CD4-positive, alpha-beta T cell treated with Interleukin-15 for 1 hour (primary cell): ENCODE data around the gene R3HDML.
A peak's percentile ranks its signal among the peaks of the same experiment; 100 is the strongest.
"Not testable (repeated sequence)": the region's sequence is repeated elsewhere in the genome, so short reads cannot be mapped to it uniquely, and the experiment has no call there.

Experiments
- DNase-seq: peaks from one replicate; pipeline ENCODE4 v3.0.0-alpha.2; 2020

R3HDML gene, protein sequence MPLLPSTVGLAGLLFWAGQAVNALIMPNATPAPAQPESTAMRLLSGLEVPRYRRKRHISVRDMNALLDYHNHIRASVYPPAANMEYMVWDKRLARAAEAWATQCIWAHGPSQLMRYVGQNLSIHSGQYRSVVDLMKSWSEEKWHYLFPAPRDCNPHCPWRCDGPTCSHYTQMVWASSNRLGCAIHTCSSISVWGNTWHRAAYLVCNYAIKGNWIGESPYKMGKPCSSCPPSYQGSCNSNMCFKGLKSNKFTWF

DNA sequence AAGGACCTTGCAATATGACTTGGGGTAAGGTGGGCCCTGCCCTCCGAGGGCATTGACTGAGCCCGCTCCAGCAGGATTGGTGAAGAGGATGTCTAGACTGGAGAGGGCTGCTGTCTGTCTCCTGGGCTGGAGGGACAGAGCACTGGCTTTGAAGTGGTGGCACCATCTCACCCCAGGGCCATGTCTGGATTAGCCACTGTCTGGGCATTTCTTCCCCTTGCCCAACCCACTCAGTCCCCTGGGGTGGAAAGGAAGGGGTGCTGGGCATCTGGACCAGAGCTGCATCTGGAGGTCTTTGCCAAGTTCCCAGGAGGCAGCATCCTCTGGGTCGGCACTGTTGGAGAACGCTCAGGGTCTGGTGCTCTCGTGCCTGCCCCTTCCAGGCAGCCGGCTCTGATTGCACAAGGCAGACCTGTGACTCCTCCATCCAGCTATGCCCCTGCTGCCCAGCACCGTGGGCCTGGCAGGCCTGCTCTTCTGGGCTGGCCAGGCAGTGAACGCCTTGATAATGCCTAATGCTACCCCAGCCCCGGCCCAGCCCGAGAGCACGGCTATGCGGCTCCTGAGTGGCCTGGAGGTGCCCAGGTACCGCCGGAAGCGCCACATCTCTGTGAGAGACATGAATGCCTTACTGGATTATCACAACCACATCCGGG, at the start of gene R3HDML:
Gene R3HDML, plus strand, starts transcription at position 319 of the 656 bp plus-strand sequence. Its CDS starts 115 bp downstream, at position 434.
- no peak for DNase-seq

DNA sequence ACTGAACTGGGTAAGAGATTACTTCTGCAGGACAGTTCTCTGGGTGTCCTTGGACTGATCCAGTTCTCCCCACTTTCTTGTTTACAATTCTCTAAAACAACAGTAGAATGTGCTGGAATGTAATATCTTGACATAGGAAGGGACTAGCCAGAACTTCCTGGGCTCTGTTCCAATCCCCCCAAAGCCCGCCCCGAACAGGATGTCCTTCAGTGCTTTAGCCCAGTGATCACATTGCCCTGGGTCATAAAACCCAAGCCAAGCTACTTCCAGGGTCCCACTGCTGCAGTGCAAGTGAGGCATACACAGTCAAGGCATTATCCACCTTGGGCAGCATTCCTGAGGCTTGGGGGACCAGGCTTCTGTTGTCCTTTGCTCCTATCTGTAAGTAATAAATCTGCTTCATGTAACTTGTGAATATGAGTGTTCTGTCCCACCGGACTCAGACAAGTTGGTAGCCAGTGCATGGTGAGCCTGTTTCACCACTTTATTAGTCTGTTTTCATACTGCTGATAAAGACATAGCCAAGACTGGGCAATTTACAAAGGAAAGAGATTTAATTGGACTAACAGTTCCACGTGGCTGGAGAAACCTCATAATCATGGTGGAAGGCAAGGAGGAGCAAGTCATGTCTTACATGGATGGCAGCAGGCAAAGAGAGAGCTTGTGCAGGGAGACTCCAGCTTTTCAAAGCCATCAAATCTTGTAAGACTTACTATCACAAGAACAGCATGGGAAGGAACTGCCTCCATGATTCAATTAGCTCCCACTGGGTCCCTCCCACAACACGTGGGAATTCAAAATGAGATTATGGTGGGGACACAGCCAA, 49.4 kb upstream of the R3HDML start:
- DNase-seq = no peak

DNA sequence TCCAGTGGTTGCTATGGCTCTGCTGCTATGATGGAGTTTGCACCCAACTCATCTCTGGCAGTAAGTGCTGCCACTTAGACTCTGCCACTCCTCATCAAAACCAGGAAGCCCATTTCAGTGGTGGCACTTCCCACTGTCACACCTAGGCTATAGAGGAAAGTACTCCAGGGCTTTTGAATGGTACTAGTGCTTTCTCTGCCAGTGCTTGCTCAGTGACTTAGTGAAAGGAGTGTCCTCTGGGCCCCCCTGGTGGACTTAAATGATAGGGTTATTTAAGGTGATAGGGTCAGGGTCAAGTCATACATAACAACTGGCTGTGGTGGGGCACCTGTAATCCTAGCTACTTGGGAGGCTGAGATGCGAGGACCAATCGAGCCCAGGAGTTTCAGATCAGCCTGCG, 48.6 kb upstream of the R3HDML start:
- no peak for DNase-seq

DNA sequence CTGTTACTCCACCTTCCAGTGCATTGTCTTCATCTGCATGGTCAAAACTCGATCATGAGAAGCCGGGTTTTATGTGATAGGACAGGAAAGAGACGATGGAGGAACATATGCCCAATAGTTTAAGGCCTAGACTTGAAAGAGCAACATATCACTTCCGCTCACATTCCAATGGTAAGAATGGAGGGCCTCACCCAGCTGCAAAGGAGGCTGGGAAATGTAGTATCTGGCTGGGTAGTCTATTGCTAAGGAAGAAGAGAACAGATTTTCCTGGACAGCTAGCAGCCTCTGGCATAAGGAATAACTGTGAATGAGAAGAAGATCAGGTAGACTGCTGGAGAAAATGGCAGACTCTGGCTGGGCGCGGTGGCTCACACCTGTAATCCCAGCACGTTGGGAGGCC, 45.1 kb upstream of the R3HDML start:
- no peak for DNase-seq

DNA sequence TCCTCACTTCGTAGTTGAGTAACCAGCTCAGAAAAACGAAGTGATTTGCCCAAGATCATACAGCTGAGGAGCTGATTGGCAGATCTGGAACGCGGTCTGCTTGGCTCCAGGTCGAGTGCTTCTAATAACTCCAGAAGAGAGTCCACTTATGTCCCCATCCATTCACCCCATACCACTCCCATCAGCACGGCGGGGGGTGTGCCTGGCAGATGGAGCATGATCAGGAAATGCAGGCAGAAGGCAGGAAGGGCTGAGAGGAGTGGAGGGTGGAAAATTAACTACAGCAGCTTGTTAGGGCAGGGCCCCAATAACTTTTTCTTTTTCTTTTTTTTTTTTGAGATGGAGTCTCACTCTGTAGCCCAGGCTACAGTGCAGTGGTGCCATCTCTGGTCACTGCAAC, 40.8 kb upstream of the R3HDML start:
- DNase-seq = no peak

DNA sequence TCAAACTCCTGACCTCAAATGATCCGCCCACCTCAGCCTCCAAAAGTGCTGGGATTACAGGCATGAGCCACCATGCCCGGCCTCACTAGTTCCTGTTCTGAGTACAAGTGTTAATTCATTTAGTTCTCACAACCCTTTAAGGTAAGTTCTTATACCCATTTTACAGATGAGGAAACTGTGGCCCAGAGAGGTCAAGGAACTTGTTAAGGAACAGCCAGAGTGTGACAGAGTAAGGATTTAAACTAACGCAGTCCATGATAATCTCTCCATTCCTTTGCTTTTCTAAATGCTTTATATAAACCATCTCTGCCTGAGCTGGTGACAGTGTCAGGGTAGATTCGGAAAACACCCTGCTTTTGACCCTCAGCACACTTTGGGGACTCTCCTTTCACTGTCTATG, 39.1 kb upstream of the R3HDML start:
- no peak for DNase-seq

DNA sequence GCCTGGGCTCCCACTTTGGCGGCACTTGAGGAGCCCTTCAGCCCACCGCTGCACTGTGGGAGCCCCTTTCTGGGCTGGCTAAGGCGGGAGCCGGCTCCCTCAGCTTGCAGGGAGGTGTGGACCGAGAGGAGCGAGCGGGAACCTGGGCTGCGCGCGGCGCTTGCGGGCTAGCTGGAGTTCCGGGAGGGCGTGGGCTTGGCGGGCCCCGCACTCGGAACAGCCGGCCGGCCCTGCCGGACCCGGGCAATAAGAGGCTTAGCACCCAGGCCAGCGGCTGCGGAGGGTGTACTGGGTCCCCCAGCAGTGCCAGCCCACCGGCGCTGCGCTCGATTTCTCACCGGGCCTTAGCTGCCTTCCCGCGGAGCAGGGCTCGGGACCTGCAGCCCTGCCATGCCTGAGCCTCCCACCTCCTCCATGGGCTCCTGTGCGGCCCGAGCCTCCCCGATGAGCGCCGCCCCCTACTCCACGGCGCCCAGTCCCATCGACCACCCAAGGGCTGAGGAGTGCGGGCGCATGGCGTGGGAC, 37.8 kb upstream of the R3HDML start:
- not testable (repeated sequence) for DNase-seq

DNA sequence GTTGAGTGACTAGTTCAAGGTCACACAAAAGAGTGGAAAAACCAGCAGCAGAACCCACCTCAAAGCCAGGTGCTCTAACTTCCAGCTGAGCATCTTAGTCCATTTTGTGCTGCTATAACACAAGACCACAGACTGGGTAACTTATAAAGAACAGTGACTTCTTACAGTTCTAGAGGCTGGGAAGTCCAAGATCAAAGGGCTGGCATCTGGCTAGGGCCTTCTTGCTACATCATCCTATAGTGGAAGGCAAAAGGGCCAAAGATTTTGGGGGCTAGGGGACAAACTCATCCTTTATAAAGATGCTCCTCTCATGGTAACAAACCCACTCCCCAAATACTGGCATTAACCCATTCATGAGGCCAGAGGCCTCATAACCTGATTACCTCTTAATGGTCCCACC, 35.6 kb upstream of the R3HDML start:
- no peak for DNase-seq

DNA sequence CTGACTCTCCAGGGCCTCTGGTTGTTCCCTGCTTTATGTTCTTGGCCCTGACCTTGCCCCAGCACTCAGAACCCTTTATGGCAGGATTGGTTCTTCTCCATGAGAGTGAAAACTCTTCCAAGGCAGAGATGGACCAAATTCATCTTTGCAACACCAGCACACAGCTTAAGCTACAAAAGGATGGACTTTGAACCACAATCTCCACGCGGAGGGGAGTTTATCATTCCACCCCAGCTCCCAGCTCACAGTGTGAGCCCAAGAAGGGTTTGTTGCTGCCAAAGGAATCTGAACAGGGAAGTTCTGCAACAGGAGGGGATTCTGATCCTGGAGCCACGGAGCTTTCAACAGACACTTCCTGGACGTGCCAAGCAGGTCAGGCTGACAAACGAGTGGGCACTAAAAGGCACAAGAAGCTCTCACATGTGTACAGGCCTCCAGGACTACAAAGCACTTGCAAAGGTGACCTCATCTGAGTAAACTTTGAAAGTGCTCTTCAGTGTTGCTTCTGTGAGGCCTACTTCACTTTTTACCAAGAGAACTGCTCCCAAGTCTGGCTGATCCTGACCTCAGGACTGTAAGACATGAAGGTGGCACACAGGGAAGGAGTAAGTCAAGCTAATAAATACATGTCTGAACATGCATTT, 34.7 kb upstream of the R3HDML start:
- no peak for DNase-seq

DNA sequence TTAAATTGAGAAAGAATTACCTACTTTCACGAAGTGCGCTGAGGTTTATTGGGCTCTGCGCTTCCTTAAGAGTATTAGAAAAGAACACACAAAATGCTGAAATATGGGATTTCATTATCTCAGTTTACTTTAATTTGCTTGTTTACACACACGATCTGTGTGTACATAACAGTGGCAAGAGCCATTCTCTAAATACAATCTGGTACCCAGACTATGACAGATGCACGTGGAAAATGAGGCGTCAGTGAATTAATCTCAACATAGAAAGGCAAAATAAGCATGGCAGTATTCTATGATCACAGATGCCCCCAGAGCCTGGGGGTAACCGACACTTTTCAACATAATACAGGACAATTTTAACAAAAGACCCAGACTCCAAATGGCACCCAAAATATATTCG, 34.1 kb upstream of the R3HDML start:
- no peak for DNase-seq

DNA sequence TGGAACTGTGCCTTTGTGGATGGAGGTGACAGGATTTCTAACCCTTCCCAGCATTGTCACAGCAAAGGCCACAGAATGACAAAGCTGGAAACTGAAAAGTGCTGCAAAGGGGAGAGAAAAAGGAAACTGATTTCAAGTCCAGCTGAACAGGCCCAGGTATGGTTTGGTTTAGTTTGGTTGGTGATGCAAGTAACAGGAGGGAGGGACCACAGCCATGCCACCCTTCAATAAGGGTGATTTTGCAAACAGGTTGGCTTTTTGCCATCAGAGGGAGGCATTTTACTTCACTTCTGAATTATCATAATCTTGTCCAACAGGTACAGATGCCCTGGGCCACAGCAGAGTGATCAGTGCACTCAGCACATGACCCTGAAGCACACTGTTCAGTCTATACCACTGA, 32.5 kb upstream of the R3HDML start:
- DNase-seq = no peak

DNA sequence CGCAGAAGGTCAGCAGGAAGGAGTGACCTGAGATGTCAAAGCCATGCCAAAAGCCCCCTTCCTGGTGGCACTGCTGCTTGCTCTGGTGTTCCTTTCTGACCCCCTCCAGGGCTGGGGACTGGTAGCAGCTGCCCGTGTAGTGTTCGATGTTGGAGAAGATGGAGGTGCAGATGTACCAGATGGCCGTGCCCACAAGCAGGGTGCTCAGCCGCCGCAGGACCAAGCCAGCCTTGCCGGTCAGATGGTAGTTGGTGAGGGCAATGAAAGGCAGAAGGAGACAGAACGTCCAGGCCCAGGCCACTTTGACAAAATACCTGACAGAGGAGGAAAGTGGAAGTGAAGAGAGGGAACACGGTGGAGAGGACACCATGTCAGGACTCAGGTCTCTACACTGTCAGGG, 29.9 kb upstream of the R3HDML start:
- DNase-seq = no peak

DNA sequence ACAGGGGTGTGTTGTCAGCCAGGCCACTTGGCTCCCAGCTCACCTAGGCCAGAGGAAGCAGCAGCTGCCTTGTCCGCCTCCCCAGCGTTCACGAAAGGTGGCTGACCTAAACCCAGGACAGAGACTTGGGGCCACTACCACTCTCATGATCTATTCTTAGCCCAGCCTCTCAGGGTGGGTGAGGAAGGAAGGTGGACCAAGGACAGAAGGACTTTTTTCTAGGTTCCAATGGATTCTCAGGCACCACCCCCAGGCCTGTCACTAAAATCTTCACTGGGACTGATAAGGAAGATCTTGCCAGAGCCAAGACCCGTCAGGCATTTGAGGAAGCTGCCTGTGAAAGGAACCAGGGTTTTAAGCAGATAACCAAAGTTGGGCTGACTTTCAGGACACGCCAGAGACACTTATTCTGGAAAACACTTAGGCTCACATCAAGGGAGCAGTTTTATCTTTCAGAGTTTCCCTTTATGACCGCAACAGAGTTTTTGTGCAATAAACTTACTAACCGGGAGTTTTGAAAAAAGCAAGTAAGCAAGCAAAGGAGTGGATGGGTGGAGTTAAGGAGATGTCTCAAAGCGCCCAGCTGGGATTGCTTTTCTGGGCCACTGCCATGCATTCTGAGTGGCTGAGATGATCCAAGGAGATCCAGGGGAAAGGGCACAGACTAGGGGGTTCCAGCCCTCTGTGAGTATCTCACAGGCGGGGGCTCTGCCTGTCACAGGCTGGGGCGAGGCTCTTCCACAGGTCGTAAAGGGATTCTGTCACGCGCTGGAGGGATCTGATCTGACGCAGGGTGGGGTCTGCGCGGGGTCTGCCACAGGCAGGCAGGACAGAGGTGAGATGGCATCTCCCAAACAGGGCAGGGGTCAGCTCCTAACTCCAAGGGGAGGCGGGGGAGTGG, 26.8 kb upstream of the R3HDML start:
- no peak for DNase-seq

DNA sequence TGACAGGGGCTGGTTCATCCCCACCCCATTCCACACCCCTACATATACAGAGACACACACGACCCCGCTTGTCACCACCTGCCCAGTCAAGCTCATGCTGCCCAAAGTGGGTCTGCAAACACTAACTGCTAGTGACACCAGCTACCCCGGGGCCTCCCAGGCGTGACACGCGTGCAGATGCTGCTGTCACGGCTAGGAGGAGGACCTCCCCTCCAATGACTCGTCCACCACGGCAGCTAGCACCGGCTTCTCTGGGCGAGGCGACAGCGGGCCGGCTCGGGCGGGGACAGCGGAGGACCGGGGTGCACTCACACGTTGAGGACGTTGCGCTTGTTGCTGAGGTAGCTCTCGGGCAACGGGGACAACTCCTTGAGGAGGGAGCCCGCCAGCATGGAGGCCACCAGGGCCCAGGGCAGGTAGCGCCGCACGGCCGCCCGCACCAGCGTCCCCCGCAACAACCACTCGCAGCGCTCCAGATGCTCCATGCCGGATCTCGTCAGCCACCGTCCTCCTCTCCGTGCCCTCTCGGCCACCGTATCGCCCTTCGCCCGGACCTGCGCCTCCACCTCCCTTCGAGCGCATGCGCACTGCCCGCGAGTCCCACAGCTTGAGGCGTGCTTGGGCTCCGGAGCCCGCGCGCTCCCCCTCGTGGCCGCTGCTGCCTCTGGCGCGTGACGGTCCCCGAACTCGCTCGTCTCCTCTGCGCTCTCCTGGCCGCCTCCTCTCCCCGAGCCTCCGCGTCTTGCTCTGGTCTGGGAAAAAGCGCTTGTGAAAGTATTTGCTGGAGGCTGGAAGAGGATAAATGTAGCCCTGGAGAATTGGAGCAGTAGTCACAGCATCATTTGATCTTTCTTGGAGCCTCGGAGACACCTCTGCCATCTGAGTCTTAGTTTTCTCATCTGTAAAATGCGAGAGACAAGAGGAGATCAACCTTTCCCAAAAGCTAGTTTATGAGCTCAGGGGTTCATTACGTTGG, 25.9 kb upstream of the R3HDML start, which contains the start of gene FITM2:
Gene FITM2, minus strand, starts transcription at position 539 of the 976 bp plus-strand sequence. Its CDS starts 54 bp downstream, at position 485.
- DNase-seq = peak; percentile 97

DNA sequence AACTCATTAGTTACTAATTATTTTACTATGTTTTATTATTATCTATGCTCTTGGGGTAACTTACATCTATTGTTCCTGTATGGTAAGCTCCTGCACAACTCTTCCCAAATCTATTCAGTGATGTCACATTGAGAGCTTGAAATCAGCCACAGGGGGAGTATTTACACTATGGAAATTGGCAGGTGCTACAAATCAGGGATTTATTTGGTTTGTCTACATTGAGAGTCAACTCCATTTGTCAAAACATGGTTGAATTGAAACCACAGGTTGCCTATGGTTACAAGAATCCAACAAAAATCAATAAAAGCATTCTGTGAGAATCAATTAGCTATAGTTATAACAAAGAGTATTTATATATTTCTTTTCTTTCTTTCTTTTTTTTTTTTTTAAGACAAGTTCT, 22.0 kb upstream of the R3HDML start:
- DNase-seq = no peak

DNA sequence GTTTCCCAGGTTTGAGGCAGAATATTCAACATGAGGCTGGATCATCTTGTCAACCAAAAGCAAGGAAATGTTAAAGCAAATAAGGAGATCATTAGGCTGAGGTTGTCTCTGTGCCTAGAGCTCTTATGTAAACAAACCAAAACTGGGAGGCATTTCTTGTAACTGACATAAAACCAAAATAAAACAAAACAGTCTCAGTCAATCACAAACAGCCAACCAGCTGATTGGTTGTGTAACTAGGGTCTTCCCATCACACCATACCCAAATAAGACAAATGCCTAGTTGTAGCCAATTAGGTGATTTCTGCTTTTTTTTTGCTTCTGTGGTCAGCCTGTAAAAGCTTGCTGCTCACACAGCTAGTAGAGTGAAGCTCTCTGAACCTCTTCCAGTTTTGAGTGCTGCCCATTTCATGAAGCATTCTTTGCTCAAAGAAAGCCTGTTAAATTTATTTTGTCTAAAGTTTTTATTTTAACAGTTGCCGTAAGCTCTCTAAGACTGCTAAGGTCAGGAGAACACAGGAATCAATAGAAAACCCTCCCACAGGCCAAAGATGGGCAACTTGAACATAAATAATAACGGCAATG, 16.9 kb upstream of the R3HDML start:
- DNase-seq = no peak

DNA sequence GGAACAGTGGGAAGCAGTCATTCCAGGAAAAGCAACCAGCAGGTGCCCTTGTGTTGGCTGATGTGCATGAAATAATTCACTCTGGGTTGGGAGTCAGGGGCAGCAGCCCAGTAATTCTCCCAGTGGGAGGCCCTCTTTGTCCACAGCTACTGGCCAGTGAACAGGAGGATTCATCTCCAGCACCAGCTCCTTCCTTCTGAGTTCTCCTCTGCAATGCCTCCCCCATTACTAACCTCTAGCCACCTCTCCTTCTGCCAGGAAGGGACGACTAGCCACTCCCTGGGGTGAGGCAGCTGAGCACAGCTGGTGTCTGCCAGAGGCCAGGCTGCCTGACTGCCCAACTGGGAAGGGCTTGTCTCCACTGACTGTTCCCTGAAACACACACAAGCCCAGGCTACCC, 12.5 kb upstream of the R3HDML start:
- no peak for DNase-seq

DNA sequence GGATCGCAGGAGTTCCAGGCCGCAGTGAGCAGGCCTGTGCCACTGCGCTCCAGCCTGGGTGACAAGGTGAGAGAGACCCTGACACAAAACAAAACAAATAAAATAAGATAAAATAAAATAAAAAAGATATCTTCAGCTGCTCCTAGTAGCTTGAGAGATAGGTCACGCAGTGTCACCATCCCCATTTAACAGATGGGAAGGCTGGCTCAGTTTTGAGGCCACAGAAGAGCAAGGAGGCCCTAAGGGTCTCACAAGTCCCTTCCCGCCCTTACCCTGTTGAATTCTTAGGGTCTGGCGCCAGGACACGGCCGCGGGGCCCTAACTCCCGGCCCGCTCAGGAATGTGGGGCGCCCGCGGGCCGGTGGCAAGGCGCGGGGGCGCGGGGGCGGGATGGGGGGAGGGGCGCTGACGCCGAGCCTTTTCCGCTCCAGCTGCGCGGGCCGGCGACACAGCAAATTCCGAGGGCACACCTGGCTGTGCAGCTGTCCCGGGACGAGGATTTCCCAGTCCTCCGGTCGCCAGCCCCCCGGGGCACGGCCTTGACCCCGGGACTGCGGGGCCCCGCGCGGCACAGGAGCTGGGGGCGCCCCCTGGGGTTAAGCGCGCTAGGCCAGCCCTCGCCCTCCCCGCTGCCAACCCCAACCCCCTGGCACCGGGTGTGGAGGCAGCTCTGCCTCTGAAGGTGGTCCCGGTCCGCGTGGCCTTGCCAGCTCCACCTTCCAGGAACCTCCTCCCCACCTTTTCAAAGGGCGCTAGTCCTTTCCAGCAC, 10.3 kb upstream of the R3HDML start:
- DNase-seq = no peak

DNA sequence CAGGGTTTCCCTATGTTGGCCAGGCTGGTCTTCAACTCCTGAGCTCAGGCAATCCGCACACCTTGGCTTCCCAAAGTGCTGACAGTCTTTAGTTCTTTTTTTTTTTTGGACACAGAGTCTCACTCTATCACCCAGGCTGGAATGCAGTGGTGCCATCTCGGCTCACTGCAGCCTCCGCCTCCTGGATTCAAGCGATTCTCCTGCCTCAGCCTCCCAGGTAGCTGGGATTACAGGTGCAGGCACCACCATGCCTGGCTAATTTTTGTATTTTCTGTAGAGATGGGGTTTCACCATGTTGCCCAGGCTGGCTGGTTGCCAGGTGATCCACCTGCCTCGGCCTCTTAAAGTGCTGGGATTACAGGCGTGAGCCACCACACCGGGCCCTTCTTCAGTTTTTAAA, 9.1 kb upstream of the R3HDML start:
- DNase-seq = not testable (repeated sequence)

DNA sequence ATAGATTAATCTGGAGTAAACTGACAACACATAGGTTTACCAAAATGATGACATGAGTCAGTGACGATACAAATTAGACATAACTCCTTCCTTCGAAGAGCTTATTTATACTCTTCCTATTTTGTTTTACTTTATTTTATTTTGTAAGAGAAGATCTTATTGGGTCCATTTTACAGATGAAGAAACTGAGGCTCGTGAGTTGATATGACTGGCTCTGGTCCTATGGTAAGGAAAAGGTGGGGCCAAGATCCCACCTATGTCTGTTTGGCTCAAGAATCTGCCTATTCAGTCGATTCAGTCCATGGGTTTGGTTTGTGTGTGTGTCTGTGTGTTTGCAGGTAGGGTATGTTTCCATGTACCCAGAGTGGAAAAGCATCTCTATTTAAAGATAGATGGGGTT, 8.4 kb upstream of the R3HDML start:
- no peak for DNase-seq
